ELR (cell line): ENCODE measurements around the gene ARHGEF7.
"Not testable (repeated sequence)": the region's sequence is repeated elsewhere in the genome, so short reads cannot be mapped to it uniquely, and the experiment has no call there.

Source experiments
- DNase-seq: peaks from one replicate; pipeline ENCODE4 v3.0.0-alpha.2; 2015; ENCODE audit warnings: low read depth

ARHGEF7 gene

GRCh38 chr13:111171112-111171511, 56.0 kb downstream of the ARHGEF7 start:
- DNase-seq: no peak

- DNase-seq: no peak
Measured at GRCh38 chr13:111171629-111172028, 56.5 kb downstream of the ARHGEF7 start.

- DNase-seq: no peak
Measured at GRCh38 chr13:111174377-111175114, 59.4 kb downstream of the ARHGEF7 start.

- DNase-seq: no peak
Measured at GRCh38 chr13:111175372-111175771, 60.3 kb downstream of the ARHGEF7 start.

GRCh38 chr13:111175935-111176334, 60.8 kb downstream of the ARHGEF7 start:
- no peak for DNase-seq

- no peak for DNase-seq
Measured at GRCh38 chr13:111176421-111176820, 61.3 kb downstream of the ARHGEF7 start.

GRCh38 chr13:111177081-111177711, 62.1 kb downstream of the ARHGEF7 start:
- DNase-seq: no peak

GRCh38 chr13:111177921-111178320, 62.8 kb downstream of the ARHGEF7 start:
- peak; percentile 33 for DNase-seq

- DNase-seq: no peak
Measured at GRCh38 chr13:111178402-111178801, 63.3 kb downstream of the ARHGEF7 start.

- DNase-seq: no peak
Measured at GRCh38 chr13:111179908-111180760, 65.0 kb downstream of the ARHGEF7 start.

- DNase-seq: no peak
Measured at GRCh38 chr13:111181977-111182376, 66.9 kb downstream of the ARHGEF7 start.

- no peak for DNase-seq
Measured at GRCh38 chr13:111183087-111183645, 68.1 kb downstream of the ARHGEF7 start.

- no peak for DNase-seq
Measured at GRCh38 chr13:111183959-111184358, 68.8 kb downstream of the ARHGEF7 start.

- no peak for DNase-seq
Measured at GRCh38 chr13:111184458-111185401, 69.6 kb downstream of the ARHGEF7 start.

GRCh38 chr13:111186305-111186935, 71.3 kb downstream of the ARHGEF7 start:
- no peak for DNase-seq

GRCh38 chr13:111187960-111188541, 72.9 kb downstream of the ARHGEF7 start:
- peak; percentile 59 for DNase-seq

GRCh38 chr13:111189064-111189505, 74.0 kb downstream of the ARHGEF7 start:
- DNase-seq: not testable (repeated sequence)

GRCh38 chr13:111189516-111189915, 74.4 kb downstream of the ARHGEF7 start:
- DNase-seq: not testable (repeated sequence)

- DNase-seq: not testable (repeated sequence)
Measured at GRCh38 chr13:111193223-111193622, 78.1 kb downstream of the ARHGEF7 start.

GRCh38 chr13:111194651-111195050, 79.5 kb downstream of the ARHGEF7 start:
- peak; percentile 90 for DNase-seq
